Activated CD4-positive, alpha-beta T cell treated with anti-CD3 and anti-CD28 coated beads for 36 hours (primary cell): Measurements from ENCODE around the gene TMEM37. TPM values are rescaled to one million over a fixed set of nuclear protein-coding genes. Genes with fewer than 3 reads are reported as not detected.

Experiments
- ATAC-seq: fragments of 200-7000 bp; cut with Tn5 transposase; one replicate; pipeline ENCODE4 v1.10.0; 2021; ENCODE audit warnings: mild to moderate bottlenecking, moderate library complexity
- CTCF ChIA-PET: fragments of 350-600 bp; sonication (Branson Sonifier 250); formaldehyde crosslinking; loops from one replicate; lab custom pipeline; 2021; ENCODE audit warnings: antibody characterized with exemption; lab: Charles Lee
- POLR2A ChIA-PET: fragments of 350-600 bp; sonication (Branson Sonifier 250); formaldehyde crosslinking; loops from one replicate; lab custom pipeline; 2021; ENCODE audit warnings: antibody characterized with exemption, inconsistent platforms; lab: Charles Lee
- DNase-seq: peaks from one replicate; pipeline ENCODE4 v3.0.0-alpha.2; 2020
- H3K27ac Mint-ChIP-seq: one replicate; pipeline ENCODE4 v1.8.0; 2021; ENCODE audit warnings: mixed read lengths
- H3K27me3 Mint-ChIP-seq: one replicate; pipeline ENCODE4 v1.8.0; 2021; ENCODE audit warnings: mixed read lengths
- H3K36me3 Mint-ChIP-seq: one replicate; pipeline ENCODE4 v1.8.0; 2021; ENCODE audit warnings: low read depth, mixed read lengths
- H3K4me1 Mint-ChIP-seq: one replicate; pipeline ENCODE4 v1.8.0; 2021; ENCODE audit warnings: mixed read lengths
- H3K4me3 Mint-ChIP-seq: one replicate; pipeline ENCODE4 v1.8.0; 2021; ENCODE audit warnings: mild to moderate bottlenecking, moderate library complexity, mixed read lengths
- H3K9me3 Mint-ChIP-seq: one replicate; pipeline ENCODE4 v1.8.0; 2021; ENCODE audit warnings: low read depth, mixed read lengths
- intact Hi-C, 2 experiments: fragments of 100-400 bp; cut with DNase I in 1 of 2; cut with micrococcal nuclease in 1 of 2; formaldehyde crosslinking; loops; one replicate each; pipeline versions ENCODE4 v1.14.2 to v1.15.1; 2022 to 2024; cut with DNase I, micrococcal nuclease
- total RNA-seq, 2 experiments: library from RNA; stranded (reverse); gene quantifications; one replicate each; pipeline ENCODE4 v1.2.3, GENCODE V29; 2021

TMEM37 gene
- total RNA-seq, 2 experiments from 2014 or later: not detected

- POLR2A ChIA-PET: no interaction called here
- Mint-ChIP-seq H3K27ac (no peak overlapping the region), H3K36me3 (no peaks in the 10 kb centered on the region), H3K9me3 (no peaks in the 10 kb centered on the region), H3K4me1 (no peaks in the 10 kb centered on the region), H3K4me3 (no peak overlapping the region), H3K27me3 (peaks cover 7% of the 10 kb centered on the region)
- ATAC-seq (no peak), DNase-seq (no peak)
- CTCF ChIA-PET: no interaction called here
- intact Hi-C loops: no loop called here
These were observed 11.2 kb downstream of the TMEM37 start for GRCh38 chr2:119442850-119443249.

GRCh38 chr2:119446037-119446436 is 14.4 kb downstream of the TMEM37 start:
- H3K27me3 Mint-ChIP-seq: peaks cover 12% of the 10 kb centered on the region
- POLR2A ChIA-PET: no interaction called here

GRCh38 chr2:119448427-119449141 is 16.9 kb downstream of the TMEM37 start:
- peaks cover 19% of the 10 kb centered on the region for H3K27me3 Mint-ChIP-seq
- ChIA-PET POLR2A (no interaction called here), CTCF (interaction anchor here (0.6 to 0.9 kb wide), 2 partner anchors 28 to 345 kb away, joined by 3 to 4 read pairs; no protein-coding TSS in a partner anchor)
- intact Hi-C loops: no loop called here
- no peak overlapping the region for H3K4me3 Mint-ChIP-seq
- no peaks in the 10 kb centered on the region for H3K4me1 Mint-ChIP-seq
- DNase-seq (no peak), ATAC-seq (no peak)
- no peaks in the 10 kb centered on the region for H3K36me3 Mint-ChIP-seq
- no peaks in the 10 kb centered on the region for H3K9me3 Mint-ChIP-seq
- H3K27ac Mint-ChIP-seq: no peak overlapping the region

More at GRCh38 chr2:119446037-119446436, 14.4 kb downstream of the TMEM37 start:
- H3K27ac Mint-ChIP-seq: no peak overlapping the region
- CTCF ChIA-PET: no interaction called here
- ATAC-seq (no peak), DNase-seq (no peak)
- no peaks in the 10 kb centered on the region for H3K4me1 Mint-ChIP-seq
- no peaks in the 10 kb centered on the region for H3K36me3 Mint-ChIP-seq
- intact Hi-C loops: no loop called here
- H3K4me3 Mint-ChIP-seq: no peak overlapping the region
- H3K9me3 Mint-ChIP-seq: no peaks in the 10 kb centered on the region

- no peak for DNase-seq
- ChIA-PET POLR2A (no interaction called here), CTCF (interaction anchor here (0.9 kb wide), 1 partner anchor 27 kb away, joined by 4 read pairs; no protein-coding TSS in a partner anchor)
- no peaks in the 10 kb centered on the region for H3K9me3 Mint-ChIP-seq
- no peak overlapping the region for H3K27ac Mint-ChIP-seq
- no peaks in the 10 kb centered on the region for H3K36me3 Mint-ChIP-seq
- H3K4me3 Mint-ChIP-seq: no peak overlapping the region
- intact Hi-C loops: no loop called here
- peaks cover 19% of the 10 kb centered on the region for H3K27me3 Mint-ChIP-seq
- no peaks in the 10 kb centered on the region for H3K4me1 Mint-ChIP-seq
- ATAC-seq: no peak
These were observed 17.9 kb downstream of the TMEM37 start for GRCh38 chr2:119449521-119449920.

GRCh38 chr2:119451336-119452050 is 19.8 kb downstream of the TMEM37 start:
- ChIA-PET POLR2A (no interaction called here), CTCF (interaction anchor here (0.6 to 1.2 kb wide), 4 partner anchors 13 to 251 kb away, joined by 3 read pairs; no protein-coding TSS in a partner anchor)
- no peaks in the 10 kb centered on the region for H3K9me3 Mint-ChIP-seq
- H3K4me1 Mint-ChIP-seq: no peaks in the 10 kb centered on the region
- H3K27ac Mint-ChIP-seq: no peak overlapping the region
- no peak for DNase-seq
- no peak for ATAC-seq
- intact Hi-C loops: no loop called here
- H3K4me3 Mint-ChIP-seq: no peak overlapping the region
- peaks cover 23% of the 10 kb centered on the region for H3K27me3 Mint-ChIP-seq
- no peaks in the 10 kb centered on the region for H3K36me3 Mint-ChIP-seq

GRCh38 chr2:119453972-119454593 is 22.4 kb downstream of the TMEM37 start:
- ATAC-seq (no peak), DNase-seq (no peak)
- POLR2A ChIA-PET: no interaction called here
- CTCF ChIA-PET: interaction anchor here (0.6 to 0.7 kb wide), 2 partner anchors 88 to 1043 kb away, joined by 3 read pairs; no protein-coding TSS in a partner anchor
- intact Hi-C loops: no loop called here
- no peaks in the 10 kb centered on the region for H3K4me1 Mint-ChIP-seq
- H3K36me3 Mint-ChIP-seq: no peaks in the 10 kb centered on the region
- no peaks in the 10 kb centered on the region for H3K9me3 Mint-ChIP-seq
- no peak overlapping the region for H3K4me3 Mint-ChIP-seq
- peaks cover 22% of the 10 kb centered on the region for H3K27me3 Mint-ChIP-seq
- no peak overlapping the region for H3K27ac Mint-ChIP-seq

GRCh38 chr2:119455066-119455718 is 23.5 kb downstream of the TMEM37 start:
- H3K4me3 Mint-ChIP-seq: no peak overlapping the region
- no peaks in the 10 kb centered on the region for H3K36me3 Mint-ChIP-seq
- ATAC-seq (no peak), DNase-seq (no peak)
- intact Hi-C loops: no loop called here
- no peaks in the 10 kb centered on the region for H3K9me3 Mint-ChIP-seq
- ChIA-PET POLR2A (no interaction called here), CTCF (interaction anchor here (1.4 kb wide), 1 partner anchor 21 kb away, joined by 3 read pairs; no protein-coding TSS in a partner anchor)
- no peak overlapping the region for H3K27ac Mint-ChIP-seq
- peaks cover 18% of the 10 kb centered on the region for H3K27me3 Mint-ChIP-seq
- H3K4me1 Mint-ChIP-seq: no peaks in the 10 kb centered on the region

GRCh38 chr2:119460076-119460475 is 28.4 kb downstream of the TMEM37 start:
- Mint-ChIP-seq H3K4me3 (no peak overlapping the region), H3K9me3 (no peaks in the 10 kb centered on the region), H3K4me1 (peaks cover 6% of the 10 kb centered on the region), H3K27me3 (peaks cover 11% of the 10 kb centered on the region), H3K36me3 (no peaks in the 10 kb centered on the region), H3K27ac (no peak overlapping the region)
- ChIA-PET CTCF (interaction anchor here (1.1 to 1.7 kb wide), 2 partner anchors 8 to 17 kb away, joined by 3 to 4 read pairs; no protein-coding TSS in a partner anchor), POLR2A (no interaction called here)
- intact Hi-C loops: no loop called here
- no peak for DNase-seq
- ATAC-seq: no peak

- Mint-ChIP-seq H3K27ac (no peak overlapping the region), H3K36me3 (no peaks in the 10 kb centered on the region), H3K9me3 (no peaks in the 10 kb centered on the region), H3K4me1 (peaks cover 6% of the 10 kb centered on the region), H3K4me3 (no peak overlapping the region), H3K27me3 (peaks cover under 1% of the 10 kb centered on the region)
- DNase-seq: no peak
- intact Hi-C loops: no loop called here
- CTCF ChIA-PET: interaction anchor here (0.5 kb wide), 1 partner anchor 18 kb away, joined by 3 read pairs; no protein-coding TSS in a partner anchor
- POLR2A ChIA-PET: no interaction called here
- no peak for ATAC-seq
These were observed 30.2 kb downstream of the TMEM37 start for GRCh38 chr2:119461811-119462210.

GRCh38 chr2:119462574-119462973 is 30.9 kb downstream of the TMEM37 start:
- no peak overlapping the region for H3K4me3 Mint-ChIP-seq
- no peaks in the 10 kb centered on the region for H3K27me3 Mint-ChIP-seq
- DNase-seq (no peak), ATAC-seq (no peak)
- intact Hi-C loops: no loop called here
- ChIA-PET POLR2A (no interaction called here), CTCF (no interaction called here)
- no peak overlapping the region for H3K27ac Mint-ChIP-seq
- no peaks in the 10 kb centered on the region for H3K9me3 Mint-ChIP-seq
- peaks cover 6% of the 10 kb centered on the region for H3K4me1 Mint-ChIP-seq
- H3K36me3 Mint-ChIP-seq: no peaks in the 10 kb centered on the region

GRCh38 chr2:119463136-119463535 is 31.5 kb downstream of the TMEM37 start:
- DNase-seq: peak; percentile 30
- Mint-ChIP-seq H3K9me3 (no peaks in the 10 kb centered on the region), H3K4me3 (no peak overlapping the region), H3K4me1 (peaks cover 6% of the 10 kb centered on the region), H3K36me3 (no peaks in the 10 kb centered on the region), H3K27ac (no peak overlapping the region), H3K27me3 (no peaks in the 10 kb centered on the region)
- ATAC-seq: peak; percentile 83
- intact Hi-C loops: no loop called here
- ChIA-PET POLR2A (no interaction called here), CTCF (no interaction called here)
